K562 (cell line): ENCODE results near the gene KLHL20.
"Not testable (repeated sequence)": the region's sequence is repeated elsewhere in the genome, so short reads cannot be mapped to it uniquely, and the experiment has no call there.

ENCODE experiments used
- DPF2 ChIP-seq: fragments of 450-650 bp; IDR thresholded peaks from 2 replicates; pipeline ENCODE4 v1.6.1; 2016
- EGR1 ChIP-seq: fragments of 450-650 bp; conservative IDR thresholded peaks from 2 replicates; pipeline ENCODE4 v1.6.1; 2017; ENCODE audit warnings: mild to moderate bottlenecking
- FOXM1 ChIP-seq, 2 experiments: fragments of 450-650 bp in 1 of 2; sonication (generic) in 1 of 2; formaldehyde crosslinking in 1 of 2; IDR thresholded peaks; 2 replicates each; pipeline versions ENCODE4 v1.6.1 to v1.9.0; 2017 to 2022; ENCODE audit warnings: low read depth in 2 of 2, mild to moderate bottlenecking in 2 of 2, missing genetic modification reagents in 1 of 2, moderate library complexity in 1 of 2
- NR1H2 ChIP-seq: sonication (generic); formaldehyde crosslinking; IDR thresholded peaks from 2 replicates; pipeline ENCODE4 v1.4.0; 2020; ENCODE audit warnings: mild to moderate bottlenecking, missing genetic modification reagents
- POLR2AphosphoS5 ChIP-seq: IDR thresholded peaks from 2 replicates; pipeline ENCODE4 v1.6.1; 2011; ENCODE audit warnings: mild to moderate bottlenecking, low read depth, low read length, moderate library complexity; ENCODE audit not compliant: control insufficient read depth, insufficient read depth
- RBM25 ChIP-seq: fragments of 200-400 bp; formaldehyde crosslinking; IDR thresholded peaks from 2 replicates; pipeline ENCODE4 v1.6.1; 2018; ENCODE audit warnings: low read length, low read depth, moderate library complexity; ENCODE audit not compliant: severe bottlenecking
- SMC3 ChIP-seq: conservative IDR thresholded peaks from 2 replicates; pipeline ENCODE4 v1.6.1; 2011; ENCODE audit warnings: low read depth, low read length, improper control_type of control experiment; ENCODE audit not compliant: insufficient read depth
- YY1 ChIP-seq, 3 experiments: IDR thresholded peaks; 2 replicates each; pipeline ENCODE4 v1.6.1; 2011; ENCODE audit warnings: low read length in 2 of 3, mild to moderate bottlenecking in 2 of 3, moderate library complexity in 2 of 3, borderline replicate concordance in 1 of 3, control low read depth in 1 of 3, low read depth in 1 of 3; ENCODE audit not compliant: insufficient read depth in 3 of 3, insufficient replicate concordance in 2 of 3, control insufficient read depth in 1 of 3, insufficient read length in 1 of 3; ENCODE audit errors: extremely low read depth in 1 of 3
- ZNF12 ChIP-seq: sonication (generic); formaldehyde crosslinking; IDR thresholded peaks from 2 replicates; pipeline ENCODE4 v1.4.0; 2020; ENCODE audit warnings: mild to moderate bottlenecking, missing genetic modification reagents
- TF ChIP-seq, protein P1 (sequence below), 3 experiments: IDR thresholded peaks in 2 of 3; conservative IDR thresholded peaks in 1 of 3; 2 replicates each; pipeline ENCODE4 v1.5.1; 2011 to 2012; ENCODE audit warnings: low read length in 3 of 3, mild to moderate bottlenecking in 3 of 3, control low read depth in 2 of 3, improper control_type of control experiment in 1 of 3, inconsistent platforms in 1 of 3, low read depth in 1 of 3, mixed read lengths in 1 of 3, moderate library complexity in 1 of 3; ENCODE audit not compliant: insufficient read depth in 2 of 3
- TF ChIP-seq, protein P2 (sequence below): fragments of 250-450 bp; sonication (Bioruptor Pico); IDR thresholded peaks from 2 replicates; pipeline ENCODE4 v1.8.0; 2021; ENCODE audit warnings: moderate library complexity, mild to moderate bottlenecking, inconsistent platforms

DNA sequence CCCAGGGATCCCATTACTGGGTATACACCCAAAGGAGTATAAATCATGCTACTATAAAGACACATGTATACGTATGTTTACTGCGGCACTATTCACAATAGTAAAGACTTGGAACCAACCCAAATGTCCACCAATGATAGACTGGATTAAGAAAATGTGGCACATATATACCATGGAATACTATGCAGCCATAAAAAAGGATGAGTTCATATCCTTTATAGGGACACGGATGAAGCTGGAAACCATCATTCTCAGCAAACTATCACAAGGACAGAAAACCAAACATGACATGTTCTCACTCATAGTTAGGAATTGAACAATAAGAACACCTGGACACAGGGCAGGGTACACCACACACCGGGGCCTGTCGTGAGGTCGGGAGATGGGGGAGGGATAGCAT is 13.5 kb upstream of the KLHL20 start:
- TF ChIP-seq SMC3; NR1H2 (CRISPR knock-in tag); ZNF12 (CRISPR knock-in tag); EGR1; YY1 (IDR thresholded peaks at IDR 0.05; ENCODE audit: borderline replicate concordance in 1 of 3, control insufficient read depth in 1 of 3, extremely low read depth in 1 of 3, insufficient read depth in 3 of 3, insufficient read length in 1 of 3, insufficient replicate concordance in 2 of 3, low read depth in 1 of 3, low read length in 2 of 3); POLR2AphosphoS5; DPF2; FOXM1 (IDR thresholded peaks at IDR 0.05; ENCODE audit: low read depth); FOXM1 (CRISPR knock-in tag; IDR thresholded peaks at IDR 0.05; ENCODE audit: low read depth): not testable (repeated sequence)
- TF ChIP-seq, protein P1, sequence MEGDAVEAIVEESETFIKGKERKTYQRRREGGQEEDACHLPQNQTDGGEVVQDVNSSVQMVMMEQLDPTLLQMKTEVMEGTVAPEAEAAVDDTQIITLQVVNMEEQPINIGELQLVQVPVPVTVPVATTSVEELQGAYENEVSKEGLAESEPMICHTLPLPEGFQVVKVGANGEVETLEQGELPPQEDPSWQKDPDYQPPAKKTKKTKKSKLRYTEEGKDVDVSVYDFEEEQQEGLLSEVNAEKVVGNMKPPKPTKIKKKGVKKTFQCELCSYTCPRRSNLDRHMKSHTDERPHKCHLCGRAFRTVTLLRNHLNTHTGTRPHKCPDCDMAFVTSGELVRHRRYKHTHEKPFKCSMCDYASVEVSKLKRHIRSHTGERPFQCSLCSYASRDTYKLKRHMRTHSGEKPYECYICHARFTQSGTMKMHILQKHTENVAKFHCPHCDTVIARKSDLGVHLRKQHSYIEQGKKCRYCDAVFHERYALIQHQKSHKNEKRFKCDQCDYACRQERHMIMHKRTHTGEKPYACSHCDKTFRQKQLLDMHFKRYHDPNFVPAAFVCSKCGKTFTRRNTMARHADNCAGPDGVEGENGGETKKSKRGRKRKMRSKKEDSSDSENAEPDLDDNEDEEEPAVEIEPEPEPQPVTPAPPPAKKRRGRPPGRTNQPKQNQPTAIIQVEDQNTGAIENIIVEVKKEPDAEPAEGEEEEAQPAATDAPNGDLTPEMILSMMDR (IDR thresholded peaks at IDR 0.05 in 2 of 3, conservative IDR thresholded peaks at IDR 0.05 in 1 of 3; ENCODE audit: insufficient read depth in 2 of 3, low read depth in 1 of 3, low read length in 3 of 3), result not testable (repeated sequence)
- TF ChIP-seq, protein P2, sequence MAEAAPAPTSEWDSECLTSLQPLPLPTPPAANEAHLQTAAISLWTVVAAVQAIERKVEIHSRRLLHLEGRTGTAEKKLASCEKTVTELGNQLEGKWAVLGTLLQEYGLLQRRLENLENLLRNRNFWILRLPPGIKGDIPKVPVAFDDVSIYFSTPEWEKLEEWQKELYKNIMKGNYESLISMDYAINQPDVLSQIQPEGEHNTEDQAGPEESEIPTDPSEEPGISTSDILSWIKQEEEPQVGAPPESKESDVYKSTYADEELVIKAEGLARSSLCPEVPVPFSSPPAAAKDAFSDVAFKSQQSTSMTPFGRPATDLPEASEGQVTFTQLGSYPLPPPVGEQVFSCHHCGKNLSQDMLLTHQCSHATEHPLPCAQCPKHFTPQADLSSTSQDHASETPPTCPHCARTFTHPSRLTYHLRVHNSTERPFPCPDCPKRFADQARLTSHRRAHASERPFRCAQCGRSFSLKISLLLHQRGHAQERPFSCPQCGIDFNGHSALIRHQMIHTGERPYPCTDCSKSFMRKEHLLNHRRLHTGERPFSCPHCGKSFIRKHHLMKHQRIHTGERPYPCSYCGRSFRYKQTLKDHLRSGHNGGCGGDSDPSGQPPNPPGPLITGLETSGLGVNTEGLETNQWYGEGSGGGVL (CRISPR knock-in tag), result not testable (repeated sequence)
- peak; percentile 31 for TF ChIP-seq RBM25
